Measurements from ENCODE around the gene ICAM2.

The ICAM2 gene

GRCh38 chr17:63973930-63974593, 46.4 kb downstream of the ICAM2 start:
- no peak for DNase-seq

GRCh38 chr17:63973247-63973646, 47.2 kb downstream of the ICAM2 start:
- no peak for DNase-seq

- DNase-seq, result no peak
These were observed 47.6 kb downstream of the ICAM2 start, which contains the start of gene SCN4A for GRCh38 chr17:63972796-63973195. SCN4A (minus strand) TSS chr17:63972918; CDS start chr17:63972841, 77 bp downstream.

GRCh38 chr17:63969278-63969677, 51.2 kb downstream of the ICAM2 start:
- DNase-seq, result no peak

GRCh38 chr17:63967953-63968352, 52.5 kb downstream of the ICAM2 start:
- DNase-seq, result no peak

GRCh38 chr17:63966646-63967264, 53.7 kb downstream of the ICAM2 start:
- no peak for DNase-seq

GRCh38 chr17:63963123-63963522, 57.3 kb downstream of the ICAM2 start:
- no peak for DNase-seq

GRCh38 chr17:63962298-63962744, 58.1 kb downstream of the ICAM2 start:
- no peak for DNase-seq

- DNase-seq, result no peak
These were observed 58.8 kb downstream of the ICAM2 start for GRCh38 chr17:63961355-63962212.

GRCh38 chr17:63960430-63960829, 60.0 kb downstream of the ICAM2 start:
- DNase-seq, result no peak

GRCh38 chr17:63960006-63960405, 60.4 kb downstream of the ICAM2 start:
- DNase-seq, result no peak

GRCh38 chr17:63956296-63956920, 64.0 kb downstream of the ICAM2 start:
- no peak for DNase-seq

- no peak for DNase-seq
These were observed 64.6 kb downstream of the ICAM2 start for GRCh38 chr17:63955791-63956190.

- DNase-seq, result no peak
These were observed 65.2 kb downstream of the ICAM2 start for GRCh38 chr17:63955232-63955631.

- DNase-seq, result no peak
These were observed 65.9 kb downstream of the ICAM2 start for GRCh38 chr17:63954402-63955063.
